Upper lobe of left lung (tissue), 6 donors: ENCODE data around the gene CYRIA. TPM values are rescaled to one million over a fixed set of nuclear protein-coding genes. Genes with fewer than 3 reads are reported as not detected.

Experiments
- ATAC-seq, 2 donors: fragments of 200-7000 bp; cut with Tn5 transposase; one replicate each; pipeline ENCODE4 v1.9.1; 2022; ENCODE audit warnings: mild to moderate bottlenecking in 2 of 2, moderate library complexity in 2 of 2; ENCODE audit not compliant: low FRiP score in 2 of 2
- DNase-seq, 2 donors: peaks; one replicate each; pipeline ENCODE4 v3.0.0-alpha.2; 2019 to 2020
- H3K27ac ChIP-seq, 4 donors: fragments of 200-600 bp; sonication (generic); one replicate each; pipeline ENCODE4 v1.5.1; 2016 to 2019
- H3K27me3 ChIP-seq, 4 donors: fragments of 200-600 bp; sonication (generic); one replicate each; pipeline ENCODE4 v1.5.1; 2017 to 2019
- H3K36me3 ChIP-seq, 4 donors: fragments of 200-600 bp; sonication (generic); one replicate each; pipeline ENCODE4 v1.5.1; 2016 to 2019
- H3K4me1 ChIP-seq, 4 donors: fragments of 200-600 bp; sonication (generic); one replicate each; pipeline ENCODE4 v1.5.1; 2018 to 2019
- H3K4me3 ChIP-seq, 4 donors: fragments of 200-600 bp; sonication (generic); one replicate each; pipeline ENCODE4 v1.5.1; 2017 to 2019; ENCODE audit warnings: mild to moderate bottlenecking in 2 of 4, moderate library complexity in 1 of 4
- H3K9me3 ChIP-seq, 4 donors: fragments of 200-600 bp; sonication (generic); one replicate each; pipeline ENCODE4 v1.5.1; 2018 to 2019
- CTCF ChIP-seq, 6 experiments: fragments of 450-650 bp in 4 of 6; fragments of 200-600 bp in 2 of 6; sonication (generic) in 2 of 6; IDR thresholded peaks; one replicate each; pipeline ENCODE4 v1.5.1; 2016 to 2019; ENCODE audit warnings: antibody characterized with exemption in 6 of 6
- EP300 ChIP-seq, 4 donors: sonication (generic); formaldehyde crosslinking; IDR thresholded peaks; one replicate each; pipeline ENCODE4 v1.5.1; 2017; ENCODE audit warnings: antibody characterized with exemption in 4 of 4, control low read depth in 2 of 4
- POLR2A ChIP-seq, 4 donors: fragments of 450-650 bp; IDR thresholded peaks; one replicate each; pipeline ENCODE4 v1.5.1; 2016 to 2017; ENCODE audit warnings: antibody characterized with exemption in 4 of 4, mild to moderate bottlenecking in 2 of 4
- POLR2AphosphoS5 ChIP-seq, 2 donors: sonication (generic); formaldehyde crosslinking; IDR thresholded peaks; one replicate each; pipeline ENCODE4 v1.5.1; 2017; ENCODE audit warnings: antibody characterized with exemption in 2 of 2
- WGBS, 2 donors: methylation state at CpG; one replicate each; pipeline ENCODE4 v1.1.5; 2017 to 2018; 5-methylcytosine and 5-hydroxymethylcytosine counted together
- total RNA-seq, 6 donors: library from RNA; depleted of rRNA in 4 of 6; stranded (reverse); fragments of >200 nt in 4 of 6; gene quantifications; one replicate each; pipeline versions ENCODE4 v1.1.0 to v1.2.1, GENCODE V29; 2016 to 2021
- donor health status: DM: no; HTN: no; CAD: no; lungs with moderate emphysema.
- donor health status: DM: no; HTN: yes; CAD: no; lungs with severe emphysema.

The CYRIA gene
- total RNA-seq, 6 donors from 2014 or later, result 14.9 to 23.5 (median 20.5) TPM

GRCh38 chr2:16664809-16665747 lies 556 bp downstream of the CYRIA start:
- Histone ChIP-seq H3K27ac (peak overlapping the region; percentile 75 to 88 (median 82)), H3K4me3 (peak overlapping the region; percentile 55 to 86 (median 68)), H3K27me3 (no peaks in the 10 kb centered on the region), H3K36me3 (no peaks in the 10 kb centered on the region), H3K9me3 (no peaks in the 10 kb centered on the region), H3K4me1 (peaks cover 40 to 61% (median 50%) of the 10 kb centered on the region in 4 donors)
- ATAC-seq (peak in 1 of 2 donors; percentile 9), DNase-seq (no peak)
- 15 to 24% methylated on average over 14 to 19 of the region's 34 CpGs for WGBS, 2 donors
- no peak for TF ChIP-seq POLR2AphosphoS5 (IDR thresholded peaks at IDR 0.05)
- no peak for TF ChIP-seq POLR2A (IDR thresholded peaks at IDR 0.05)
- TF ChIP-seq CTCF (IDR thresholded peaks at IDR 0.05), result no peak
- no peak for TF ChIP-seq EP300 (IDR thresholded peaks at IDR 0.05)

- Histone ChIP-seq H3K4me3 (peak overlapping the region; percentile 55 to 86 (median 68)), H3K27ac (peak overlapping the region; percentile 75 to 88 (median 82)), H3K27me3 (no peaks in the 10 kb centered on the region), H3K4me1 (peaks cover 45 to 67% (median 57%) of the 10 kb centered on the region in 4 donors), H3K36me3 (peaks cover 0 to 5% (median 0%) of the 10 kb centered on the region in 4 donors), H3K9me3 (no peaks in the 10 kb centered on the region)
- DNase-seq (peak; percentile 65 to 66), ATAC-seq (peak; percentile 73 to 82)
- TF ChIP-seq POLR2AphosphoS5 (IDR thresholded peaks at IDR 0.05) (peak in 1 of 2 donors; percentile 13), POLR2A (IDR thresholded peaks at IDR 0.05) (peak in 2 of 4 donors; percentile 5 to 49), EP300 (IDR thresholded peaks at IDR 0.05) (no peak), CTCF (IDR thresholded peaks at IDR 0.05) (no peak)
- WGBS, 2 donors, result 20 to 25% methylated on average over 9 of the region's 9 CpGs
These were observed 1.4 kb downstream of the CYRIA start for GRCh38 chr2:16664052-16664731.

- DNase-seq (peak in 1 of 2 donors; percentile 80), ATAC-seq (peak; percentile 36 to 70)
- Histone ChIP-seq H3K4me3 (peak overlapping the region in 2 of 4 donors; percentile 72 to 86), H3K27ac (peak overlapping the region; percentile 75 to 88 (median 82)), H3K9me3 (no peaks in the 10 kb centered on the region), H3K36me3 (peaks cover 0 to 6% (median 0%) of the 10 kb centered on the region in 4 donors), H3K4me1 (peaks cover 54 to 76% (median 64%) of the 10 kb centered on the region in 4 donors), H3K27me3 (no peaks in the 10 kb centered on the region)
- TF ChIP-seq EP300 (IDR thresholded peaks at IDR 0.05) (peak in 1 of 4 donors; percentile 84), CTCF (IDR thresholded peaks at IDR 0.05) (no peak), POLR2AphosphoS5 (IDR thresholded peaks at IDR 0.05) (peak; percentile 20 to 75)
- WGBS, 2 donors, result 79 to 80% methylated on average over 4 of the region's 4 CpGs
These were observed 2.3 kb downstream of the CYRIA start for GRCh38 chr2:16663121-16663905.

GRCh38 chr2:16661936-16662839 lies 3.4 kb downstream of the CYRIA start:
- WGBS, 2 donors, result 74 to 80% methylated on average over 5 of the region's 5 CpGs

More at GRCh38 chr2:16661936-16662839, 3.4 kb downstream of the CYRIA start:
- Histone ChIP-seq H3K27me3 (no peaks in the 10 kb centered on the region), H3K4me1 (peaks cover 64 to 85% (median 68%) of the 10 kb centered on the region in 4 donors), H3K9me3 (no peaks in the 10 kb centered on the region), H3K36me3 (peaks cover 0 to 6% (median 0%) of the 10 kb centered on the region in 4 donors), H3K4me3 (no peak overlapping the region), H3K27ac (peak overlapping the region in 3 of 4 donors; percentile 6 to 49 (median 13))
- ATAC-seq (no peak), DNase-seq (peak in 1 of 2 donors; percentile 55)
- TF ChIP-seq POLR2A (IDR thresholded peaks at IDR 0.05) (no peak), EP300 (IDR thresholded peaks at IDR 0.05) (no peak), POLR2AphosphoS5 (IDR thresholded peaks at IDR 0.05) (no peak), CTCF (IDR thresholded peaks at IDR 0.05) (no peak)
